HG03469 (cell line): ENCODE results near the gene FIBIN.

Experiments
- ATAC-seq: cut with Tn5 transposase; IDR thresholded peaks from one replicate; pipeline ENCODE4 v1.9.1; 2021; ENCODE audit warnings: mild to moderate bottlenecking, moderate library complexity, moderate number of reproducible peaks; ENCODE audit not compliant: unreplicated experiment

Gene FIBIN

DNA sequence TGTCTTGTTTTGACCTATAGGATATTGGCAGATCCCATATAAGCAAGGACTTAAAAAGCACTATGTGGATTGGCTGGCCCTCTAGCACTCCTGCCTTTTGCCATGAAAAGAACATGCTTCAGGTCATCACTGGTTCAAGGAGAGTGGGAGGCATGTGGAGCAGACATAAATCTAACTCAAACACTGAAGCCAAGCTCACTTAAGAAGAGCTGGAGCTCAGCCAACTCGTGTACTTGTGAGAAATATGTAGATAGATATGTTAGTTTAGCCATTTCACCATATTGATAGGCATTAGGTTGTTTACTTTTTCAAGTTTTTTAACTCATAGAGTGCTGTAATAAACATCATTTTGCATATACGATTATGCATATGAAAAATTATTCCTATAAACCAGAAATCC lies 26.8 kb downstream of the FIBIN start:
- ATAC-seq = no peak

DNA sequence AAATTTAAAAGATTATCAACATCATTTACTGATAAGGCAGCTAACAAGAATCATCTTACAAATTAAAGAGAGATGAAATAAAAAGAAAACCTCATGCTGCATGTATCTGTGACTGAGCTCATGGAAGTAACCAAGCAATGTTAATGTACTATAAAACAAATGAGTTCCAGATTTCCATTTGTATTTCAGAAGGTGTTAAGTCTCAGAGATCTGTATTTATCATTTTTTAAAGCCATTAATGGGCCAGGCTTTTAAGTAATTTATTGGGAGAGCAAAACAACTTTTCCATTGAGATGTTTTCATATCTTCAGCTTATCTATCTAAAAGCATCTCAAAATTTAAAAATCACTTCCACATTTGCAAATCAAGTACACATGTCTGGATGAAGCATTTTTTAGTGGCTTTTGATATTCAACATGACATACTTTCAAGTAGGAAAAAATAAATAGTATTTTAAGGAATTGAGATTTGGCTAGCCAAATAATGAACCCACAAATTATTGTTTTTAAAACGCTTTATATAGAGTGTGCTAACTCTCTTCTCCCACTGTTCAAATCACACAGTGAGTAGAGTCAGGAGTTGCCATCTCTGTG lies 28.8 kb downstream of the FIBIN start:
- ATAC-seq = no peak

DNA sequence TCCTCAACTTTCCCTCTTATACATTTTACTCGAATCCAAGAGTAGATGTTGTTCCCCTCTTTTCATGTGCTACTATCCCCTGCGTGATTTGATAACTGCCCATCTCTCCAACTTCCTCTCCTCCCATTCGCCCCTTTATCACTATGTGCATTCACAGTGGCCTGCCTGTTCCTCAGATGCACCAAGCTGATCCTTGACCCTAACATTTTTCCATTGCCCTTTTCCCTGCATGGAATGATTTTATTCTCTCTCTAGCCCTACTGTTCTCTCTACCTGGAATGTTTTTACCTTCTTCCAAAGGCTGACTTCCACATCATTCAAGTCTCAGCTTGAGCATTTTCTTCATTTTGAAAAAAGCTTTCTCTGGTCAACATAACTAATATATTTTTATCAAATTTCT lies 31.0 kb downstream of the FIBIN start:
- no peak for ATAC-seq

DNA sequence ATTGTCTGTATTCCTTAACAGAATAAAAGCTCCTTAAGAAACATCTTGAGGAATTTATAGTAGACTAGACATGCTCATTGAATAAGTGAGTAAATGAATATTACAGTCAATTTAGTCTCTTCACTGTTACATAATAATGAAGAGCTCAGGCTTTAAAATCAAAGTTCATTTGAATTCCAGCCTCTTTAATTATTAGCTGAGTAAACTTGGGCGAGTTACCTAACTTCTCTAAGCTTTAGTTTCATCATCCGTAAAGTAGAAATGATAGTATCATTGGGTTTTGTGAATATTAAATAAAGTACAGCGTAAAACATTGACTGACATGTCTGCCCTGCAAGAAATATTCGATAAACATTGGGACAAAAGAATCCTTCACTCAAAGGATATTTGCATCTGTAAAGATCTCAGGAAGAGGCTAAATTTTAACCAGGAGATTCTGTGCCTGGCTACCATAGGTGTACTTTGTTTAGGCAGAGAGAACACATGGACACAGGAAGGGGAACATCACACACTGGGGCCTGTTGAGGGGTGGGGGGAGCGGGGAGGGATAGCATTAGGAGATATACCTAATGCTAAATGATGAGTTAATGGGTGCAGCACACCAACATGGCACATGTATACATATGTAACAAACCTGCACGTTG lies 31.5 kb downstream of the FIBIN start:
- ATAC-seq = no peak

DNA sequence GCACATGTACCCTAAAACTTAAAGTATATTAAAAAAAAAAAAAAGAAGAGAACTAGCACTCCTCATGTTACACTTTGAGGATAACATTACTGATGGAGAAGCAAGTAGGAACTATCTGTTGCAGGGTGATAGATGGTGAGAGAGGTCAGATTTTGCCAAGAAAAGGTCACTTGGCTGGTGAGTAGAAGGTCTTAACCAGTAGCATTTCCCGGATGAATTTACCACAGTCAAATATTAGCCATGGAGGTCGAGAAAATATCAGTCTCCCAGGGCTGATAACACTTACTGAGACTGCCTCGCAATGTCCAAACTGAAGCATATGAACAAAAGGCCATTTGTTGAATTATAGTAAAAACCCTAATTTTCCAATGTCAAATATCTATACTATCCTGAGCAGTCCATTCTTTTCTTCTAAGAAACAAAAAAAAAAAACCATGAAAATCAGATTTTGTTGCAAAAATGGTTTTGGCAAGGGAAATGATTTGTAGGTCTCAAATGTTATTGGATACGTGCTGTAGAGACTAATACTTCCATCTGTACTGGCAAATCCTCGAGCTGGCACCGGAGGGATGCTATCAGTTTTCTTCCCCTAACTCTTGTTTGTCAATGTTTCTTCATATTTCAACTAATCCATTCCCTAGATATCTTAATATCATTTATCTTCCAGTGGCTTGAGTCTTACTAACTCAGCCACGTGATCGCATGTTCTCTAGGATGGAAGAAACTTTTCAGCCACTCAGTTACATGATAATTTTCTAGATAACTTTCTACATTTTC lies 32.2 kb downstream of the FIBIN start:
- ATAC-seq = no peak

DNA sequence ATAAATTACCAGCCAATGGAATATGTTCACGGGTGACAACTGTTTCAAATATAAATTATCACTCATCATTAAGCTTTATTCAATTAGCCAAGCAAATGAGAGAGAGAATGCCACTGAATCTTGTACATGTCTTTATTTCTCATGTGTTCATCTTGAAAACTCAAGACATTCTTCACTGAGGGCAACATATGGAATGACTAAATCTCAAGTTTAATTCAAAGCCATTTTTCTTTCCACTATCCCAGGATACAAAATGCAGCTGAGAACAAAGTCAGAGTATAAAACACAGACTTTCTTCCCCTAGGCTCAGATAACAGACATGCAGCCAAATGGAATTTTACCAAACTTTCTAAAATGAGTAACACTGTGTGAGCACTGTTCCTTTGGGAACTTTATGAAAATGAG lies 34.7 kb downstream of the FIBIN start:
- ATAC-seq = no peak

DNA sequence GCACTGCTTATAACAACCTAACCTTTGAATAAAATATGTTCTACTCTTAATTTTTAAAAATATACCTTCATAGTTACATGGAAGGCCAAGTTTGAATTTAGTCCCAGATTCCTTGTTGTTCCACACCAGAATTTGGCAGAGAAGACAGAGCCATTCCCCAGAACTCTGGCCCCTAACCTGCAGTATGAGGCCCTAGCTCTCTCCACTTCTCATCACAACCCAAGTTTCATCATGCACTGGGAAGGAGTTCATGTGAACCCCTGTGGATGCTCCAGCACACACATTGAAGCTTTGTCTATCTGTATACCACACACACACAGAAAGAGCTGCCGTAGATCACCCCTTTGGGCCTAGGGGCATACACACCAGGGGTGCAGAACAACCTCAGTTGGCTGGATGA lies 36.1 kb downstream of the FIBIN start:
- ATAC-seq = no peak

DNA sequence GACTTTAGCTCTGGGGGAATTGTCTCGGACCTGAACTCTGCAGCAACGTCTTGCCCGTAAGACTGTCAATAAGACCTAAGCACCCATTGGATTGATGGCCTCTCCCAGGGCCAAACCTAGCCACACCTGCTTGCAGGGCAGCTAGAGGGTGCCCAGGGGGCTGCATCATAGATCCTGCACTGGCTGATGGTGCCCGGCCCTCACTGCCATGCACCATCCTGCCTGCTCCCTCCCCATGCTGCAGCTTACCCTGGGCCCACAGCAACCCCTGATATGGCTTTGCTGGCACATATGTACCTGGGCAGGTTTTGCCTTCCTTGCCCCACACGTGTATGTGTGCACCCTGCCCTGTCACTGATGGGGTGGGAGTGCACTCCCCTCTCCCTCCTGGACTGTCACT lies 37.8 kb downstream of the FIBIN start:
- no peak for ATAC-seq

DNA sequence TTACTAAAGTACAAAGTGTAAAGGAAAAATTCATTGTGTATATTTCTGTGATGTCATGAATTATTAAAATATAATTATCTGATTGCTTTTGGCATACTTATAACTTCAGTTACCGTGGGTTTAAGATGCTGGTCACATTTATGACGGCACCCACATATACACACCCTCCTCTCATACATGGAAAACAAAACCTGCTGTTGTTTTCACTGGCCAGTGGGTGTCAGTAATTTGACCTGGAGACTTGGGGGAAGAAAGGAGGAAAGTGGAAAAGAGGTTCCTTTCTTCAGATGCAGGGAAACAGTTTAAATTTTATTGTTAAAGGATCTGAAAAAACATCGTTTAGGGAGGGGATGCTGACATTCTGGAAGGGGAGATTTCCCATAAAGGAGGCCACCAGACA lies 46.0 kb downstream of the FIBIN start:
- ATAC-seq = no peak

DNA sequence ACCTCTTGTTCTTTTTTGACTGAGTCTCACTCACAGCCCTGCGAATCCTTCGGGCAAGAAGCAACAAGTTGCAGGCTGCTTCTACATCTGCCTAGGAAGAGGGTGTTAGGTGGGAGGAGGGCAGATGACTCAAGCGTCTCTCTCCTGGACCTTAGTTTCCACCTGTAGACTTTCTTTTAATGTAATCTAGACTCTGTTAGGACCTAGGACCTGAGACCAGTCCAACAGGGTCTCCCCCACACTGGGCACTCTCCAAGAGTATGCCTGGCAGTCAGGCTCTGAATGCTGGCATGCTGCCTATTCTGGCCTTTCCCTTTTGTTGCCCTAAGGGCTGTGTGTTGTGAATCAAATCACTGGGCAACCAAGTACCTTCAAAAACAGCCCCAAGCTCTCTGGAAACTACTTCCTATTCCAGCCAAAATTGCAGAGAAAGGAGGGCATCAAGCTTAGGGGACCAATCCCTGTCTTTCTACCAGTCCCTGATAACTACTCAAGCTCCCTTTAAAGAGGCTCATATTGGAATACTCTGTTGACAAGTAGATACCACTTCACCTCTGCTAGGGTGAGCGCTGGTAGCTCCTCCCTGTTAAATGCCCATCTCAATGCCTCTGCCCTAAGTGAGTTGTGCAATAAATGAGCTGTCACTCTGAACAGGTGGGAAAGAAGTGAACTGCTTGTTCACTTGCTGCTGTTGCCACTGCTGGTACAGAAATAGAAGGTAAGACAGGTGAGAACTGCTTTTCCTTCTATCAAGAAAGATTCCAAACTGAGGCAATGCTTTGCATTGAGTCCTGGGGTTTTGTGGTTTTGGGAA lies 46.6 kb downstream of the FIBIN start, which contains the start of gene BBOX1:
BBOX1 (plus strand) TSS at position 514 of the 814 bp plus-strand sequence. CDS start 14,616 bp downstream, outside the sequence.
- no peak for ATAC-seq

DNA sequence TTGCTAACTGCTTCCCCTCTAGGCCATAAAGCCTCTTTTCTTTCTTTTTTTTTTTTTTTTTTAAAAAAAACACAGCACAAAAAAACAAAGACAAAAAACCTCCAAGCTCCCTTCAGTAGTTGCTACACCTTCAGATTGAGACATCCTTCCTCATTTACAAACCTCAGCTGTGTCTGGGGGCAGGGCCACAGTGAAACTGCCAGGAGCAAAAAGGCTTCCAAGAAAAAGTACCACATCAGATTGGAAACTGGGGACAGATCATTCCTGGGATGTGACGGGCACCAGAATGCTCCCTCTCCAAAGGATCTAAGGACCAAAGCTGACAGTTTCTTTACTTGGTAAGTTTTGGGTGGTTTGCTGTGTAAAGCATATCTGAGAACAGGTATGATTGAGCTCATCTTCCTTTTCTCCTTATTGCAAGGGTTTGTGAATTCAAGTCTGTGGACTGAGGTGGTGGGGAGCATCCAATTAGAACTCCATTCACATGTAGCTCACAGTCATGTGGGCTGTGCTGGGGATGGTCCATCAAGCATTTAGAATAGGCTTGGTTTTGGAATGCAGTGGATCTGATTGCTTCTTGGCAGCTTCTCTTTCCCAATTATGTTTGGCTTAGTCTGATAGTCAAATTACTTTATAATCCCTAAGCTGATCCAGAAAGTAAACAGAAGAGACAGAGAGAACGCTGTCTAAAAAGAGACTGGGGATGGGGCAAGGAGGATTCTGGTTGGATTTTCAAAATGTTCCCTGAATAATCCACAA lies 47.4 kb downstream of the FIBIN start:
- no peak for ATAC-seq
